ENCODE measurements around the gene KLK10.

DNA sequence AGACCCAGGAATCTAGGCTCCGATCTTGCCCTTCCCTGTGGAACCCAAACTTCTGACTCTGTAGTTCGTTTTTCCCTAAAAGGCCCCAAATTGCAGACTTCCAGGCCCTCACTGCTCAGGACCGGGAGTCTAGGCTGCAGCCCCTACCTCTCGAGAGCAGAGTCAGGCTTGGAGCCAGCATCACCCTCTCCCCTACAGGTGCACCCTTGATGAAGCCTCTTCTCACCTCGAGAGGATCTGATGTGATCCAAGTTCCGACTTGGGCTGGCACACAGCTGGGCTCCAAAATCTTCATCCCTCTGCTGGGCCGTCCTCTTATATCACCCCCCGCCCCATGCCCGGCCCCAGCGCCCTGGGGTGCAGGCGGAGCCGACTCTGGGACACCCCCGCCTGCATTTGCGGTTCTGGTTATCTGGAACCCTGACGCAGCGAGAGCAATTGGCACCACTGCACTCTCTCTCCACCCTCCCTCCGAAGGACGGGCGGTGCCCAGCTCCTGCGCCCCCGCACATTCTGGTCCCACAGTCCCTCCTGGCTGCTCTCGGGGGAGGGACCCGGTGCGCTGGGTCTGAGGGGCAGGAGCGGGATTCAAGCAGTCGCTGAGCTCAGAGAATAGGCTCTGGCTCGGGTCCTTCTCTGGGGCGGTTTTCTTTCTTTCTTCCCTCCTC, 35.8 kb downstream of the KLK10 start, which contains the start of gene KLK7:
- TF ChIP-seq EGR1 (IDR thresholded peaks at IDR 0.05; ENCODE audit: borderline replicate concordance in 1 of 2, low read depth in 2 of 2, low read length in 2 of 2): no peak
- TF ChIP-seq, protein P1, sequence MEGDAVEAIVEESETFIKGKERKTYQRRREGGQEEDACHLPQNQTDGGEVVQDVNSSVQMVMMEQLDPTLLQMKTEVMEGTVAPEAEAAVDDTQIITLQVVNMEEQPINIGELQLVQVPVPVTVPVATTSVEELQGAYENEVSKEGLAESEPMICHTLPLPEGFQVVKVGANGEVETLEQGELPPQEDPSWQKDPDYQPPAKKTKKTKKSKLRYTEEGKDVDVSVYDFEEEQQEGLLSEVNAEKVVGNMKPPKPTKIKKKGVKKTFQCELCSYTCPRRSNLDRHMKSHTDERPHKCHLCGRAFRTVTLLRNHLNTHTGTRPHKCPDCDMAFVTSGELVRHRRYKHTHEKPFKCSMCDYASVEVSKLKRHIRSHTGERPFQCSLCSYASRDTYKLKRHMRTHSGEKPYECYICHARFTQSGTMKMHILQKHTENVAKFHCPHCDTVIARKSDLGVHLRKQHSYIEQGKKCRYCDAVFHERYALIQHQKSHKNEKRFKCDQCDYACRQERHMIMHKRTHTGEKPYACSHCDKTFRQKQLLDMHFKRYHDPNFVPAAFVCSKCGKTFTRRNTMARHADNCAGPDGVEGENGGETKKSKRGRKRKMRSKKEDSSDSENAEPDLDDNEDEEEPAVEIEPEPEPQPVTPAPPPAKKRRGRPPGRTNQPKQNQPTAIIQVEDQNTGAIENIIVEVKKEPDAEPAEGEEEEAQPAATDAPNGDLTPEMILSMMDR (IDR thresholded peaks at IDR 0.05 in 2 of 3, conservative IDR thresholded peaks at IDR 0.05 in 1 of 3; ENCODE audit: control insufficient read depth in 2 of 3, extremely low read depth in 1 of 3, insufficient read depth in 1 of 3, low read depth in 3 of 3, low read length in 3 of 3): no peak
- TF ChIP-seq POLR2AphosphoS2 (IDR thresholded peaks at IDR 0.05; ENCODE audit: low read depth, low read length): no peak
- TF ChIP-seq BRCA1 (IDR thresholded peaks at IDR 0.05; ENCODE audit: low read depth, low read length): no peak
- TF ChIP-seq, protein P2, sequence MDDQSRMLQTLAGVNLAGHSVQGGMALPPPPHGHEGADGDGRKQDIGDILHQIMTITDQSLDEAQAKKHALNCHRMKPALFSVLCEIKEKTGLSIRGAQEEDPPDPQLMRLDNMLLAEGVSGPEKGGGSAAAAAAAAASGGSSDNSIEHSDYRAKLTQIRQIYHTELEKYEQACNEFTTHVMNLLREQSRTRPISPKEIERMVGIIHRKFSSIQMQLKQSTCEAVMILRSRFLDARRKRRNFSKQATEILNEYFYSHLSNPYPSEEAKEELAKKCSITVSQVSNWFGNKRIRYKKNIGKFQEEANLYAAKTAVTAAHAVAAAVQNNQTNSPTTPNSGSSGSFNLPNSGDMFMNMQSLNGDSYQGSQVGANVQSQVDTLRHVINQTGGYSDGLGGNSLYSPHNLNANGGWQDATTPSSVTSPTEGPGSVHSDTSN (IDR thresholded peaks at IDR 0.05; ENCODE audit: insufficient replicate concordance, low read depth, low read length): no peak
- TF ChIP-seq, protein P3, sequence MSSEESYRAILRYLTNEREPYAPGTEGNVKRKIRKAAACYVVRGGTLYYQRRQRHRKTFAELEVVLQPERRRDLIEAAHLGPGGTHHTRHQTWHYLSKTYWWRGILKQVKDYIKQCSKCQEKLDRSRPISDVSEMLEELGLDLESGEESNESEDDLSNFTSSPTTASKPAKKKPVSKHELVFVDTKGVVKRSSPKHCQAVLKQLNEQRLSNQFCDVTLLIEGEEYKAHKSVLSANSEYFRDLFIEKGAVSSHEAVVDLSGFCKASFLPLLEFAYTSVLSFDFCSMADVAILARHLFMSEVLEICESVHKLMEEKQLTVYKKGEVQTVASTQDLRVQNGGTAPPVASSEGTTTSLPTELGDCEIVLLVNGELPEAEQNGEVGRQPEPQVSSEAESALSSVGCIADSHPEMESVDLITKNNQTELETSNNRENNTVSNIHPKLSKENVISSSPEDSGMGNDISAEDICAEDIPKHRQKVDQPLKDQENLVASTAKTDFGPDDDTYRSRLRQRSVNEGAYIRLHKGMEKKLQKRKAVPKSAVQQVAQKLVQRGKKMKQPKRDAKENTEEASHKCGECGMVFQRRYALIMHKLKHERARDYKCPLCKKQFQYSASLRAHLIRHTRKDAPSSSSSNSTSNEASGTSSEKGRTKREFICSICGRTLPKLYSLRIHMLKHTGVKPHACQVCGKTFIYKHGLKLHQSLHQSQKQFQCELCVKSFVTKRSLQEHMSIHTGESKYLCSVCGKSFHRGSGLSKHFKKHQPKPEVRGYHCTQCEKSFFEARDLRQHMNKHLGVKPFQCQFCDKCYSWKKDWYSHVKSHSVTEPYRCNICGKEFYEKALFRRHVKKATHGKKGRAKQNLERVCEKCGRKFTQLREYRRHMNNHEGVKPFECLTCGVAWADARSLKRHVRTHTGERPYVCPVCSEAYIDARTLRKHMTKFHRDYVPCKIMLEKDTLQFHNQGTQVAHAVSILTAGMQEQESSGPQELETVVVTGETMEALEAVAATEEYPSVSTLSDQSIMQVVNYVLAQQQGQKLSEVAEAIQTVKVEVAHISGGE (CRISPR knock-in tag; IDR thresholded peaks at IDR 0.05): no peak
- no peak for TF ChIP-seq EP300 (IDR thresholded peaks at IDR 0.05; ENCODE audit: borderline replicate concordance in 1 of 2, control insufficient read depth in 1 of 2, low read depth in 2 of 2, low read length in 2 of 2)
- TF ChIP-seq, protein P4, sequence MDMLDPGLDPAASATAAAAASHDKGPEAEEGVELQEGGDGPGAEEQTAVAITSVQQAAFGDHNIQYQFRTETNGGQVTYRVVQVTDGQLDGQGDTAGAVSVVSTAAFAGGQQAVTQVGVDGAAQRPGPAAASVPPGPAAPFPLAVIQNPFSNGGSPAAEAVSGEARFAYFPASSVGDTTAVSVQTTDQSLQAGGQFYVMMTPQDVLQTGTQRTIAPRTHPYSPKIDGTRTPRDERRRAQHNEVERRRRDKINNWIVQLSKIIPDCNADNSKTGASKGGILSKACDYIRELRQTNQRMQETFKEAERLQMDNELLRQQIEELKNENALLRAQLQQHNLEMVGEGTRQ (IDR thresholded peaks at IDR 0.05; ENCODE audit: borderline replicate concordance, low read depth, low read length): no peak
- TF ChIP-seq EZH2 (IDR thresholded peaks at IDR 0.05; ENCODE audit: borderline replicate concordance, control insufficient read depth, low read depth, low read length): no peak
- TF ChIP-seq SMC3 (IDR thresholded peaks at IDR 0.05; ENCODE audit: borderline replicate concordance, low read length): no peak
- TF ChIP-seq JUNB (IDR thresholded peaks at IDR 0.05): no peak
- TF ChIP-seq POLR2A (IDR thresholded peaks at IDR 0.05; ENCODE audit: low read depth, low read length): no peak

All from GM12878 (cell line).